ENCODE data around the gene HOPX. TPM values are rescaled to one million over a fixed set of nuclear protein-coding genes. Genes with fewer than 3 reads are reported as not detected.
A peak's percentile ranks its signal among the peaks of the same experiment; 100 is the strongest.

The HOPX gene
- total RNA-seq, 1 donor from 2014 or later, result 0.96 TPM

DNA sequence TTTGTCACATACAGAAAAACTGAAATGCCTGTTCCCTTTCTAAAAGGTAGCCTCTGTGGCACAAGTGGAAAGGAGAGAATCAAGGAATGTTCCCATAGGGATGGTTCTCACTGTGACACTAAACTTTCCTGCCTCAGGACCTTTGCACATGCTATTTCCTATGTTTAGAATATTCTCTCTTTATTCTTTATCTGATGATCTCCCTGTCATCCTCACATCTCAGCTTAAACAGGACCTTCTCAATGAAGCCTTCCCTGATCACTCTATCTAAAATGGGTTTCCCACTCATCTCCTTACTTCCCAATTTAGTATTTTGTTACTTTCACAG lies 32.3 kb downstream of the HOPX start:
- Histone ChIP-seq H3K27me3 (ENCODE audit: control insufficient read depth, insufficient read depth, low read length) (no peaks in the 10 kb centered on the region), H3K4me3 (ENCODE audit: low read depth, low read length) (no peak overlapping the region), H3K36me3 (ENCODE audit: control insufficient read depth, insufficient read depth, low read length) (no peaks in the 10 kb centered on the region)
- TF ChIP-seq, protein P1, sequence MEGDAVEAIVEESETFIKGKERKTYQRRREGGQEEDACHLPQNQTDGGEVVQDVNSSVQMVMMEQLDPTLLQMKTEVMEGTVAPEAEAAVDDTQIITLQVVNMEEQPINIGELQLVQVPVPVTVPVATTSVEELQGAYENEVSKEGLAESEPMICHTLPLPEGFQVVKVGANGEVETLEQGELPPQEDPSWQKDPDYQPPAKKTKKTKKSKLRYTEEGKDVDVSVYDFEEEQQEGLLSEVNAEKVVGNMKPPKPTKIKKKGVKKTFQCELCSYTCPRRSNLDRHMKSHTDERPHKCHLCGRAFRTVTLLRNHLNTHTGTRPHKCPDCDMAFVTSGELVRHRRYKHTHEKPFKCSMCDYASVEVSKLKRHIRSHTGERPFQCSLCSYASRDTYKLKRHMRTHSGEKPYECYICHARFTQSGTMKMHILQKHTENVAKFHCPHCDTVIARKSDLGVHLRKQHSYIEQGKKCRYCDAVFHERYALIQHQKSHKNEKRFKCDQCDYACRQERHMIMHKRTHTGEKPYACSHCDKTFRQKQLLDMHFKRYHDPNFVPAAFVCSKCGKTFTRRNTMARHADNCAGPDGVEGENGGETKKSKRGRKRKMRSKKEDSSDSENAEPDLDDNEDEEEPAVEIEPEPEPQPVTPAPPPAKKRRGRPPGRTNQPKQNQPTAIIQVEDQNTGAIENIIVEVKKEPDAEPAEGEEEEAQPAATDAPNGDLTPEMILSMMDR (IDR thresholded peaks at IDR 0.05; ENCODE audit: insufficient read depth, low read length, poor library complexity, severe bottlenecking), result no peak
- no peak for DNase-seq (ENCODE audit: low read depth)

DNA sequence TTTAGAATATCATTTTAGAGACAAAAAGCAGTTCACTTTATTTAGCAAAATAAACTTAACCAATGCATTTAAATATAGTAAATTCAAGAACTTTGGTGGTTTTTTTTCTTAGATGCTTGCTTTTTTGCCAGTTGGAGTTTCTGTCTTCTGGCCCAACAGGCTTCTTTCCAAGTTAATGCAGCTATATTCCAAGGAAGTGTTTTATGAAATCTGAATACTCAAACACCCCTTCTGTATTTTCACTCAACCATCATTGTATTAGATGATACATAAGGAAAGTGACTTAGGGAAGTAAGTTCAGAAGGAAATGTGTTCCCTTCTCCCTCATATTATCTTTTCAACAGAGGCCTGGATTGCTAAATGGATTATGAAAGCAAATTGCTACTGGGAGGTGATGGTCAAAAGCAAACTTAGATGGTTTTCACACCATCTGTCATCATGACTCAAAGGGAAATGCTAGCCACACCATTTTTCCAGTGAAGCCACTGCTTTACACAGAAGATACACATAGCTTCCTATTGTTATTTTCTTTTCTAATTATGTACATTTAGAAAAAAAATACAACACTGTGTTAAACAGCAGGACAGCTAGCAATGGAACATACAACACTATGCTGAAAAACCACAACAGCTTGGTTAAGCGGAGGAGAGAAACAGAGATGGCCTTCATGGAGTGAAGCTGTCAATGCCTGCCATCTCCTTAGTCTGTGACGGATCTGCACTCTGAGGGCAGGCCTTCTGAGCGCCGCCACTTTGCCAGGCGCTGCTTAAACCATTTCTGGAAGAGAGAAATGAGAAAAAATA lies 32.9 kb downstream of the HOPX start:
- no peak for DNase-seq (ENCODE audit: low read depth)
- Histone ChIP-seq H3K27me3 (ENCODE audit: control insufficient read depth, insufficient read depth, low read length) (no peaks in the 10 kb centered on the region), H3K4me3 (ENCODE audit: low read depth, low read length) (no peak overlapping the region), H3K36me3 (ENCODE audit: control insufficient read depth, insufficient read depth, low read length) (no peaks in the 10 kb centered on the region)
- TF ChIP-seq, protein P1 (IDR thresholded peaks at IDR 0.05; ENCODE audit: insufficient read depth, low read length, poor library complexity, severe bottlenecking), result no peak

DNA sequence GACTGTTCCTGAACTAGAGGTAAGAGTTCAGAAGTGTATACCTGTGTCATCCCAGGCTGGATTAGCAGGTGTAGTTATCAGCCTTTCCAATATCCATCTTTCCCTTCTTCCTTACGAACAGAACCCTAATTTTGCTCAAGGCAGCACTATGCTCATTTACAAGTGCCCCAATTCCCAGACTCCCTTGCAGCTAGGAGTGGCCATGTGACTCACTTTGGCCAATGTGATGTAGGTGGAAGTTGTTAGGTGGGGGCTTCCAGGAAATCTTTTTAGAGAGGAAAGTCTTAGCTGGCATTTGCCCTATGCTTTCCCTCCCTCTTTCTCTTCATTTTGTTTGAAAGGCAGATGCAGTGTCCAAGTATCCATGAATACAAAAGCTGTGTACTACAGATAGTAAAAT lies 34.8 kb downstream of the HOPX start:
- DNase-seq (ENCODE audit: low read depth), result no peak
- no peaks in the 10 kb centered on the region for H3K27me3 ChIP-seq (ENCODE audit: control insufficient read depth, insufficient read depth, low read length)
- TF ChIP-seq, protein P1 (IDR thresholded peaks at IDR 0.05; ENCODE audit: insufficient read depth, low read length, poor library complexity, severe bottlenecking), result no peak
- no peaks in the 10 kb centered on the region for H3K36me3 ChIP-seq (ENCODE audit: control insufficient read depth, insufficient read depth, low read length)
- H3K4me3 ChIP-seq (ENCODE audit: low read depth, low read length), result no peak overlapping the region

DNA sequence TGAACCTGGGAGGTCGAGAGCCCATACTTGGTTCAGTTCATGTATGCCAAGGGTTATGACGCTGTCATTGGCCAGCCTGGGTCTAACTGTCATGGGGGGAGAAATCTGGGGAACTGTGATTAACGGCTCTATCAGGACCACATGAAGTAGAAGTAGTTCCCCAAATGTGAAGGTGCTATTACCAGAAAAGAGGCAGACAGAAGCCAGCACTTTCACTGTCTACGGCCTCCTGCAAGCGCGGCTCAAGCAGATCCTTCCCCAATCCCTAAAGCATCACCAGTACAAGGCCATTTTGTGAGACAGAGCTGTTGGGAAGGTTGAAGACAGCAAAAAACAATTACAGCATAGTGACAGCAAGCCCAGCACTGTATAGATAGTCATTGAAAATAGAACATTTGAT lies 37.5 kb downstream of the HOPX start:
- H3K36me3 ChIP-seq (ENCODE audit: control insufficient read depth, insufficient read depth, low read length), result no peaks in the 10 kb centered on the region
- TF ChIP-seq, protein P1 (IDR thresholded peaks at IDR 0.05; ENCODE audit: insufficient read depth, low read length, poor library complexity, severe bottlenecking), result no peak
- DNase-seq (ENCODE audit: low read depth), result no peak
- no peaks in the 10 kb centered on the region for H3K27me3 ChIP-seq (ENCODE audit: control insufficient read depth, insufficient read depth, low read length)
- H3K4me3 ChIP-seq (ENCODE audit: low read depth, low read length), result no peak overlapping the region

DNA sequence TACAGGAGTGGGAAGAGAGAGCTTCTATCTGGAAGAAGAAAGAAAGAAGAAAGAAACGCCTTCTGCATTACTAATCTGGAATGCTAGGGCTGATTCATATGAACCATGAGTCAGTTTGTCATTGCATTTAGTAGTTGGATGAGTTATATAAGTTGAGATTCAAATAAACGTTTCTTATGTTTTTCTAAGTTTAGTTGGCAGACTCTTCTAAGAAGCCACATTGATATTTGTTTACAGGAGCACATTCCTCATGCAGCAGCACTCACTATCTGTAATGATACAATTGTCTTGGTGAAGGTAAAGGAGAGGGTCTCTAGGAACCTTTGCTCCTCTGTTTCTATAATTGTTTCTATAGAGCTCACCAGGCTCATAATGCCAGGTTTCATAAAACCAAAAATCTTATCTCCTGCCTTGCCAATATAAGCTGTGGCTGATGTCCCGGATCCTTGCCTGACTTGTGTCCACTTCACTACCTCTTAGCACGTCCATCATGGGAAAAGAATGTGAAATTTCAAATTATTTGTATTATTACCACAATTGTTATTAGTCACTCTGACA lies 39.5 kb downstream of the HOPX start:
- Histone ChIP-seq H3K27me3 (ENCODE audit: control insufficient read depth, insufficient read depth, low read length) (no peaks in the 10 kb centered on the region), H3K36me3 (ENCODE audit: control insufficient read depth, insufficient read depth, low read length) (no peaks in the 10 kb centered on the region), H3K4me3 (ENCODE audit: low read depth, low read length) (no peak overlapping the region)
- DNase-seq (ENCODE audit: low read depth), result peak; percentile 45
- TF ChIP-seq, protein P1 (IDR thresholded peaks at IDR 0.05; ENCODE audit: insufficient read depth, low read length, poor library complexity, severe bottlenecking), result peak; percentile 20

Data from kidney epithelial cell (primary cell).